Keratinocyte (primary cell): ENCODE measurements around the gene PPM1J. TPM values are rescaled to one million over a fixed set of nuclear protein-coding genes. Genes with fewer than 3 reads are reported as not detected.
A peak's percentile ranks its signal among the peaks of the same experiment; 100 is the strongest.

Experiments used
- DNase-seq: peaks from one replicate; pipeline ENCODE4 v3.0.0-alpha.2; 2011; ENCODE audit warnings: low read depth, missing footprints, low spot score
- FAIRE-seq: peaks from 2 replicates; lab custom pipeline; 2011; peaks lifted over from hg19 to GRCh38; lab: Jason Lieb, UNC
- H2AFZ ChIP-seq: 2 replicates; pipeline ENCODE4 v1.6.0; 2012; ENCODE audit warnings: low read length, control low read depth, inconsistent platforms; ENCODE audit not compliant: control insufficient read depth
- H3K27ac ChIP-seq: 2 replicates; pipeline ENCODE4 v1.5.1; 2011; ENCODE audit warnings: low read length; ENCODE audit not compliant: control insufficient read depth, insufficient read depth
- H3K27me3 ChIP-seq: 3 replicates; pipeline ENCODE4 v1.6.0; 2011; ENCODE audit warnings: low read length; ENCODE audit not compliant: control insufficient read depth, insufficient read depth; ENCODE audit errors: extremely low read depth
- H3K36me3 ChIP-seq, 2 experiments: 2 replicates in 1 of 2; 3 replicates in 1 of 2; pipeline ENCODE4 v1.5.1; 2011; ENCODE audit warnings: low read length in 2 of 2, mild to moderate bottlenecking in 1 of 2; ENCODE audit not compliant: control insufficient read depth in 2 of 2, insufficient read depth in 2 of 2; ENCODE audit errors: extremely low read depth in 1 of 2
- H3K4me1 ChIP-seq: 3 replicates; pipeline ENCODE4 v1.5.1; 2011; ENCODE audit warnings: low read length; ENCODE audit not compliant: control insufficient read depth, insufficient read depth; ENCODE audit errors: extremely low read depth
- H3K4me2 ChIP-seq: 3 replicates; pipeline ENCODE4 v1.6.0; 2011; ENCODE audit warnings: low read depth, low read length; ENCODE audit not compliant: control insufficient read depth, insufficient read depth; ENCODE audit errors: extremely low read depth
- H3K4me3 ChIP-seq, 3 experiments: fragments of 200-600 bp in 1 of 3; sonication (generic) in 1 of 3; 2 replicates in 2 of 3; 3 replicates in 1 of 3; pipeline ENCODE4 v1.5.1; 2011 to 2016; ENCODE audit warnings: low read length in 3 of 3, mild to moderate bottlenecking in 3 of 3, control low read depth in 2 of 3, inconsistent platforms in 1 of 3, low read depth in 1 of 3, mixed read lengths in 1 of 3, mixed run types in 1 of 3, moderate library complexity in 1 of 3; ENCODE audit not compliant: control insufficient read depth in 2 of 3, insufficient read depth in 2 of 3; ENCODE audit errors: extremely low read depth in 1 of 3
- H3K79me2 ChIP-seq: 2 replicates; pipeline ENCODE4 v1.6.0; 2012; ENCODE audit warnings: low read length; ENCODE audit not compliant: control insufficient read depth, insufficient read depth
- H3K9ac ChIP-seq: 3 replicates; pipeline ENCODE4 v1.6.0; 2011; ENCODE audit warnings: low read length; ENCODE audit not compliant: control insufficient read depth, insufficient read depth; ENCODE audit errors: extremely low read depth
- H3K9me1 ChIP-seq: 3 replicates; pipeline ENCODE4 v1.6.0; 2011; ENCODE audit warnings: low read length; ENCODE audit not compliant: control insufficient read depth, insufficient read depth; ENCODE audit errors: extremely low read depth
- H3K9me3 ChIP-seq: 2 replicates; pipeline ENCODE4 v1.5.1; 2012; ENCODE audit warnings: low read depth, low read length; ENCODE audit not compliant: control insufficient read depth
- H4K20me1 ChIP-seq: 3 replicates; pipeline ENCODE4 v1.6.0; 2011; ENCODE audit warnings: low read length; ENCODE audit not compliant: control insufficient read depth, insufficient read depth; ENCODE audit errors: extremely low read depth
- CTCF ChIP-seq, 3 experiments: IDR thresholded peaks in 1 of 3; conservative IDR thresholded peaks in 1 of 3; optimal IDR thresholded peaks in 1 of 3; 2 replicates in 2 of 3; 3 replicates in 1 of 3; pipeline versions ENCODE3 to v1.5.1; 2011; ENCODE audit warnings: low read length in 3 of 3, mild to moderate bottlenecking in 3 of 3, moderate library complexity in 2 of 3, control low read depth in 1 of 3, inconsistent platforms in 1 of 3; ENCODE audit not compliant: insufficient read depth in 2 of 3; ENCODE audit errors: extremely low read depth in 1 of 3
- EZH2 ChIP-seq: IDR thresholded peaks from one replicate; pipeline ENCODE4 v1.6.1; 2012; ENCODE audit warnings: inconsistent platforms, mild to moderate bottlenecking, low read length, moderate library complexity
- dilution Hi-C: fragments of 300-500 bp; cut with MboI; formaldehyde crosslinking; loops from one replicate; pipeline ENCODE4 v1.7.0; 2020; ENCODE audit warnings: low sequenced_read_pairs; ENCODE audit not compliant: extremely low pct_ligation_motif_present
- polyA plus RNA-seq, 5 experiments: library from polyadenylated mRNA; depleted of rRNA in 3 of 5; stranded (reverse) in 3 of 5; stranded (forward) in 1 of 5; unstranded in 1 of 5; fragments of >200 nt; gene quantifications; 1 replicate in 1 of 5; 2 replicates in 3 of 5; 3 replicates in 1 of 5; pipeline versions ENCODE4 v1.2.1 to v1.2.3, GENCODE V29; 2011 to 2012; ENCODE audit warnings: missing spikeins in 2 of 5, low read depth in 1 of 5, low replicate concordance in 1 of 5

Gene PPM1J
- polyA plus RNA-seq, 1 donor (not counting 4 experiments of a cell fraction or from before 2014, with no cell fraction given), result 7.7 TPM

GRCh38 chr1:112706505-112707220 lies 8.5 kb downstream of the PPM1J start, which contains the start of gene RHOC:
TSS of gene RHOC (minus strand) at chr1:112707127. CDS start at chr1:112703799, 3,328 bp downstream.
- Histone ChIP-seq H3K36me3 (peaks cover 24 to 36% of the 10 kb centered on the region in 2 experiments), H3K79me2 (peaks cover 38% of the 10 kb centered on the region), H3K9me3 (no peaks in the 10 kb centered on the region), H3K4me3 (peak within 1 kb of the TSS; percentile 72 to 92 (median 87)), H3K27me3 (no peaks in the 10 kb centered on the region), H3K4me2 (peak within 1 kb of the TSS; percentile 100), H3K9me1 (peaks cover 4% of the 10 kb centered on the region), H3K27ac (peak within 1 kb of the TSS; percentile 91), H3K9ac (peak within 1 kb of the TSS; percentile 90), H3K4me1 (peaks cover 49% of the 10 kb centered on the region), H4K20me1 (no peaks in the 10 kb centered on the region), H2AFZ (peak within 1 kb of the TSS; percentile 61)
- dilution Hi-C loops, result no loop called here
- DNase-seq, result no peak
- TF ChIP-seq CTCF (optimal IDR thresholded peaks at IDR 0.05 in 1 of 3, IDR thresholded peaks at IDR 0.05 in 1 of 3, conservative IDR thresholded peaks at IDR 0.05 in 1 of 3; ENCODE audit: extremely low read depth in 1 of 3, insufficient read depth in 2 of 3, low read length in 3 of 3) (no peak), EZH2 (no peak)
- FAIRE-seq, result no peak

- peaks cover 11% of the 10 kb centered on the region for H3K9me1 ChIP-seq
Measured at GRCh38 chr1:112704934-112705627, 10.1 kb downstream of the PPM1J start.

More at GRCh38 chr1:112704934-112705627, 10.1 kb downstream of the PPM1J start:
- Histone ChIP-seq H3K79me2 (peaks cover 38% of the 10 kb centered on the region), H3K27ac (peak overlapping the region; percentile 91), H2AFZ (no peak overlapping the region), H4K20me1 (peaks cover 12% of the 10 kb centered on the region), H3K36me3 (peaks cover 18 to 42% of the 10 kb centered on the region in 2 experiments), H3K4me1 (peaks cover 65% of the 10 kb centered on the region), H3K9me3 (no peaks in the 10 kb centered on the region), H3K4me2 (peak overlapping the region; percentile 100), H3K27me3 (no peaks in the 10 kb centered on the region), H3K9ac (peak overlapping the region; percentile 90), H3K4me3 (peak overlapping the region; percentile 72 to 92 (median 87))
- dilution Hi-C loops, result no loop called here
- DNase-seq (peak; percentile 88), FAIRE-seq (peak; percentile 62)
- TF ChIP-seq CTCF (optimal IDR thresholded peaks at IDR 0.05 in 1 of 3, IDR thresholded peaks at IDR 0.05 in 1 of 3, conservative IDR thresholded peaks at IDR 0.05 in 1 of 3; ENCODE audit: extremely low read depth in 1 of 3, insufficient read depth in 2 of 3, low read length in 3 of 3) (no peak), EZH2 (no peak)
